IPS DF 6.9 (cell line): Measurements from ENCODE around the gene PLAC9.
"Not testable (repeated sequence)": the region's sequence is repeated elsewhere in the genome, so short reads cannot be mapped to it uniquely, and the experiment has no call there.

ENCODE experiments used
- DNase-seq: peaks from one replicate; pipeline ENCODE4 v3.0.0-alpha.2; 2013; ENCODE audit warnings: low read depth, low spot score
- H3K27ac ChIP-seq: one replicate; pipeline ENCODE4 v1.5.1; 2013; ENCODE audit warnings: low read length, control low read depth
- H3K27me3 ChIP-seq: 2 replicates; pipeline ENCODE4 v1.6.1; 2013; ENCODE audit warnings: mild to moderate bottlenecking, low read length; ENCODE audit not compliant: control insufficient read depth, insufficient read depth
- H3K36me3 ChIP-seq: 2 replicates; pipeline ENCODE4 v1.6.1; 2013; ENCODE audit warnings: low read length; ENCODE audit not compliant: control insufficient read depth, insufficient read depth
- H3K4me1 ChIP-seq: 2 replicates; pipeline ENCODE4 v1.6.1; 2013; ENCODE audit warnings: low read length; ENCODE audit not compliant: control insufficient read depth, insufficient read depth
- H3K4me3 ChIP-seq: 2 replicates; pipeline ENCODE4 v1.5.1; 2013; ENCODE audit warnings: mild to moderate bottlenecking, low read length
- H3K9me3 ChIP-seq: 2 replicates; pipeline ENCODE4 v1.6.1; 2013; ENCODE audit warnings: low read length, inconsistent platforms; ENCODE audit not compliant: control insufficient read depth, insufficient read depth
- WGBS: extraction: QIAGEN DNeasy Blood & Tissue Kit; methylation state at CpG from one replicate; pipeline ENCODE4 v1.1.7; 2013; ENCODE audit warnings: mixed read lengths, missing lambda C conversion rate; ENCODE audit not compliant: insufficient read length, insufficient coverage; 5-methylcytosine and 5-hydroxymethylcytosine counted together

Gene PLAC9

GRCh38 chr10:80132299-80133139 lies at the start of gene PLAC9:
Gene PLAC9, plus strand, starts transcription at chr10:80132730. Its CDS starts 33 bp downstream, at chr10:80132763.
- no peaks in the 10 kb centered on the region for H3K36me3 ChIP-seq
- DNase-seq, result no peak

GRCh38 chr10:80090121-80090520 lies 42.4 kb upstream of the PLAC9 start:
- Histone ChIP-seq H3K36me3 (no peaks in the 10 kb centered on the region), H3K4me3 (no peak overlapping the region), H3K27ac (no peak overlapping the region), H3K9me3 (no peaks in the 10 kb centered on the region), H3K4me1 (no peaks in the 10 kb centered on the region), H3K27me3 (no peaks in the 10 kb centered on the region)
- no peak for DNase-seq
- WGBS, result no CpG with 5 or more reads among the region's 2 CpGs

More at GRCh38 chr10:80132299-80133139, at the start of gene PLAC9:
- H3K4me1 ChIP-seq, result peaks cover 6% of the 10 kb centered on the region; the same call in 1 of the 2 replicates
- H3K9me3 ChIP-seq, result no peaks in the 10 kb centered on the region
- peaks cover 2% of the 10 kb centered on the region; the same call in 1 of the 2 replicates for H3K27me3 ChIP-seq
- WGBS, result no CpG with 5 or more reads among the region's 58 CpGs
- H3K27ac ChIP-seq, result no peak within 1 kb of the TSS
- peak within 1 kb of the TSS; percentile 33; the same call in 1 of the 2 replicates for H3K4me3 ChIP-seq

- WGBS, result no CpG with 5 or more reads among the region's 2 CpGs
- no peaks in the 10 kb centered on the region for H3K4me1 ChIP-seq
Observed at GRCh38 chr10:80094231-80094630, 38.3 kb upstream of the PLAC9 start.

GRCh38 chr10:80098272-80098671 lies 34.3 kb upstream of the PLAC9 start:
- not testable (repeated sequence) for H3K4me1 ChIP-seq, DNase-seq, H3K9me3 ChIP-seq, H3K27ac ChIP-seq, H3K27me3 ChIP-seq, H3K36me3 ChIP-seq, H3K4me3 ChIP-seq
- no CpG with 5 or more reads among the region's 2 CpGs for WGBS

More at GRCh38 chr10:80094231-80094630, 38.3 kb upstream of the PLAC9 start:
- Histone ChIP-seq H3K4me3 (no peak overlapping the region), H3K27ac (no peak overlapping the region), H3K9me3 (no peaks in the 10 kb centered on the region), H3K27me3 (no peaks in the 10 kb centered on the region), H3K36me3 (no peaks in the 10 kb centered on the region)
- no peak for DNase-seq

- not testable (repeated sequence) for H3K4me3 ChIP-seq, H3K4me1 ChIP-seq, H3K9me3 ChIP-seq, DNase-seq, H3K27ac ChIP-seq, H3K27me3 ChIP-seq, H3K36me3 ChIP-seq
- WGBS, result no CpG with 5 or more reads among the region's 8 CpGs
Observed at GRCh38 chr10:80099295-80099694, 33.2 kb upstream of the PLAC9 start.

GRCh38 chr10:80100116-80100515 lies 32.4 kb upstream of the PLAC9 start:
- H3K4me1 ChIP-seq, result no peaks in the 10 kb centered on the region
- H3K27ac ChIP-seq, result no peak overlapping the region
- no peaks in the 10 kb centered on the region for H3K27me3 ChIP-seq
- WGBS, result no CpG with 5 or more reads among the region's 9 CpGs
- no peak overlapping the region for H3K4me3 ChIP-seq
- H3K9me3 ChIP-seq, result no peaks in the 10 kb centered on the region
- H3K36me3 ChIP-seq, result no peaks in the 10 kb centered on the region
- DNase-seq, result no peak

- no peaks in the 10 kb centered on the region for H3K27me3 ChIP-seq
- H3K27ac ChIP-seq, result no peak overlapping the region
- H3K4me3 ChIP-seq, result no peak overlapping the region
- no peaks in the 10 kb centered on the region for H3K9me3 ChIP-seq
- no CpG with 5 or more reads among the region's 15 CpGs for WGBS
- DNase-seq, result no peak
- no peaks in the 10 kb centered on the region for H3K4me1 ChIP-seq
- H3K36me3 ChIP-seq, result no peaks in the 10 kb centered on the region
Observed at GRCh38 chr10:80100861-80101695, 31.5 kb upstream of the PLAC9 start.

GRCh38 chr10:80104066-80104926 lies 28.2 kb upstream of the PLAC9 start:
- H3K27ac ChIP-seq, result no peak overlapping the region
- no peaks in the 10 kb centered on the region for H3K4me1 ChIP-seq
- DNase-seq, result no peak
- peaks cover 3% of the 10 kb centered on the region for H3K9me3 ChIP-seq
- no CpG with 5 or more reads among the region's 10 CpGs for WGBS
- no peaks in the 10 kb centered on the region for H3K27me3 ChIP-seq
- H3K4me3 ChIP-seq, result no peak overlapping the region
- no peaks in the 10 kb centered on the region for H3K36me3 ChIP-seq

GRCh38 chr10:80108576-80109239 lies 23.8 kb upstream of the PLAC9 start:
- WGBS, result no CpG with 5 or more reads among the region's 8 CpGs
- Histone ChIP-seq H3K4me1 (no peaks in the 10 kb centered on the region), H3K36me3 (no peaks in the 10 kb centered on the region), H3K27ac (no peak overlapping the region), H3K4me3 (no peak overlapping the region), H3K9me3 (peaks cover 3% of the 10 kb centered on the region), H3K27me3 (no peaks in the 10 kb centered on the region)
- DNase-seq, result no peak
